Umbilical cord (tissue), 2 donors: Measurements from ENCODE around the gene ZNF582. TPM values are rescaled to one million over a fixed set of nuclear protein-coding genes. Genes with fewer than 3 reads are reported as not detected.
"Not testable (repeated sequence)": the region's sequence is repeated elsewhere in the genome, so short reads cannot be mapped to it uniquely, and the experiment has no call there.

Experiments used
- DNase-seq: peaks from one replicate; pipeline ENCODE4 v3.0.0-alpha.2; 2015; ENCODE audit warnings: low spot score
- total RNA-seq: library from RNA; depleted of rRNA; stranded (reverse); fragments of >200 nt; gene quantifications from one replicate; pipeline ENCODE4 v1.2.3, GENCODE V29; 2014; ENCODE audit warnings: low replicate concordance; ENCODE audit not compliant: insufficient read depth

Gene ZNF582
- total RNA-seq, 1 donor from 2014 or later = 11.3 TPM

DNA sequence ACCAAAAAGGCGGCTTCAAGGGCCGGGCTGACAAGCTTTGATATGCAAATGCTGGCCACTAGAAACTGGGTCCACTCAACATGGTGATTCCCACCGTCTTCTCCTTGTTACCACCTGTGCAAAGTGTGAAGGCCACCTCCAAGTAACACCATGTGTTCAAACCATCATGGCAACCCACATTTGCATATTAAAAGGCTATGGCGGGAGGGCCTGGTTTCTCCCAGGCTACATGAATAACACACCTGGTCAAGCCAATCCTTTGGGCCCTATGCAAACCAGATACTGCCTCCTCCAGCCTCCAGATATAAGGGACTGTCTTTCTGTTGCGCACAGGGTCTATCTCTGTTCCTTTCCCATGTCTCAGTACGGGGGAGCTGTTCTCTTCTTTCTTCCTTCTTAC is 42.1 kb downstream of the ZNF582 start:
- DNase-seq = no peak

DNA sequence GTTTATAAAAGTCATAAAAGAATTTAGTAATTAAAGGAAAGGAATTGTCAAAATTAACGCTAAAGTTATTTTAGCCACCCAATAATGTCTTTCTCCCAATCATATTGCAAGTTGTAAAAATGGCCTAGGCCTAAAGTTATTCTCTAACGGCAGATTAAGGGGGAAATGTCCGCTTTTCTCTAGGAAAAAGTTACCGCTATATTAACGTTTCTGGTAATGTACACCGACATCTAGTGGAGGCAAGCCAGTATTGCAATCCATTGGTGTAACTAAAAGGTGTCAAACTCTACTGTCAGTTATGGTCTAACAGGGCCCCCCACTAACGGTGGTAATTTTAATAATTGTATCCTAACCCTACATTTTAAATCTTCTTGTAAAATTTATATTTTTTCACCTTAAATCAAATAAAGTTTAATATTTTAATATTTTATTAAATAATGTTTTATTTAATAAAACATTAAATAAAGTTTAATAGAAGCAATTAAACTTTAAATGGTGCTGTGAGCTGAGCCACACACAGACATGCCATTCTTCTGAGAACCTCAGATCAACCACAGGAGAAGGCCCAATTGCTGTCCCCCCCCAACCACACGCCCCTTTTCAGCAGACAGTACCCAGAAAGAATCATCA is 42.8 kb downstream of the ZNF582 start:
- DNase-seq = peak; percentile 54

- DNase-seq = no peak
Measured at GRCh38 chr19:56348289-56348877, 45.0 kb downstream of the ZNF582 start.

GRCh38 chr19:56347163-56347778 is 46.1 kb downstream of the ZNF582 start:
- no peak for DNase-seq

GRCh38 chr19:56341948-56342347 is 51.4 kb downstream of the ZNF582 start:
- no peak for DNase-seq

DNA sequence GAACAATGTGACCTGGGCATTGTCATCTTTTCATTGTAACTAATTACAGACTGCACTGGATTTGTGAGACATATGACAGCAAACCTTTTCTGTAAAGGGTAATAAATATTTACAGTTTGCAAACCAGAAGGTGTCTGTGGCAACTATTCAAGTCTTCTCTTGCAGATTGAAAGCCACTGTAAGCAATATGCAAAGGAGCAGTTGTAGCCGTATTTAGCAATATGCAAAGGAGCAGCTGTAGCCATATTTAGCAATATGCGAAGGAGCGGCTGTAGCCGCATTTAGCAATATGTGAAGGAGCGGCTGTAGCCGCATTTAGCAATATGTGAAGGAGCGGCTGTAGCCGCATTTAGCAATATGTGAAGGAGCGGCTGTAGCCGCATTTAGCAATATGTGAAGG is 54.3 kb downstream of the ZNF582 start:
- not testable (repeated sequence) for DNase-seq

GRCh38 chr19:56337077-56337476 is 56.3 kb downstream of the ZNF582 start:
- DNase-seq = not testable (repeated sequence)

DNA sequence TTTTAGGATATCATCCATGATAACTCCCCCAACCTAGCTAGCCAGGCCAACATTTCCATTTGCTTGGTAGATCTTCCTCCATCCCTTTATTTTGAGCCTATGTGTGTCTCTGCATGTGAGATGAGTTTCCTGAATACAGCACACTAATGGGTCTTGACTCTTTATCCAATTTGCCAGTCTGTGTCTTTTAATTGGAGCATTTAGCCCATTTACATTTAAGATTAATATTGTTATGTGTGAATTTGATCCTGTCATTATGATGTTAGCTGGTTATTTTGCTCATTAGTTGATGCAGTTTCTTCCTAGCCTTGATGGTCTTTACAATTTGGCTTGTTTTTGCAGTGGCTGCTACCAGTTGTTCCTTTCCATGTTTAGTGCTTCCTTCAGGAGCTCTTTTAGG is 58.0 kb downstream of the ZNF582 start:
- DNase-seq = not testable (repeated sequence)

GRCh38 chr19:56333506-56333905 is 59.8 kb downstream of the ZNF582 start:
- peak; percentile 21 for DNase-seq

Other genes starting within 250 kb of the ZNF582 start
- not detected for gene GALP, start 217.5 kb downstream of the ZNF582 start, total RNA-seq
- gene ZSCAN5B, start 195.8 kb downstream of the ZNF582 start, total RNA-seq = 7.2 TPM
- not detected for gene ZSCAN5C, start 191.3 kb downstream of the ZNF582 start, total RNA-seq
- not detected for gene EDDM13, start 120.8 kb downstream of the ZNF582 start, total RNA-seq
- 1.9 TPM for gene ZSCAN5A, start 78.7 kb downstream of the ZNF582 start, total RNA-seq
- 25.3 TPM for gene ZNF583, start 10.8 kb upstream of the ZNF582 start, total RNA-seq
- 11.8 TPM for gene ZNF667, start 83.8 kb upstream of the ZNF582 start, total RNA-seq
- gene ZNF471, start 114.3 kb upstream of the ZNF582 start, total RNA-seq = 12.8 TPM
- gene ZFP28, start 145.4 kb upstream of the ZNF582 start, total RNA-seq = 23.4 TPM
- 12.0 TPM for gene ZNF470, start 173.9 kb upstream of the ZNF582 start, total RNA-seq
- 5.8 TPM for gene ZNF71, start 201.8 kb upstream of the ZNF582 start, total RNA-seq
- 3.4 TPM for gene SMIM17, start 249.6 kb upstream of the ZNF582 start, total RNA-seq